GM19395 (cell line): ENCODE measurements around the gene PANK2.
"Not testable (repeated sequence)": the region's sequence is repeated elsewhere in the genome, so short reads cannot be mapped to it uniquely, and the experiment has no call there.

ENCODE experiments used
- ATAC-seq: cut with Tn5 transposase; IDR thresholded peaks from one replicate; pipeline ENCODE4 v1.9.1; 2021; ENCODE audit warnings: mild to moderate bottlenecking, moderate library complexity; ENCODE audit not compliant: unreplicated experiment

Gene PANK2

DNA sequence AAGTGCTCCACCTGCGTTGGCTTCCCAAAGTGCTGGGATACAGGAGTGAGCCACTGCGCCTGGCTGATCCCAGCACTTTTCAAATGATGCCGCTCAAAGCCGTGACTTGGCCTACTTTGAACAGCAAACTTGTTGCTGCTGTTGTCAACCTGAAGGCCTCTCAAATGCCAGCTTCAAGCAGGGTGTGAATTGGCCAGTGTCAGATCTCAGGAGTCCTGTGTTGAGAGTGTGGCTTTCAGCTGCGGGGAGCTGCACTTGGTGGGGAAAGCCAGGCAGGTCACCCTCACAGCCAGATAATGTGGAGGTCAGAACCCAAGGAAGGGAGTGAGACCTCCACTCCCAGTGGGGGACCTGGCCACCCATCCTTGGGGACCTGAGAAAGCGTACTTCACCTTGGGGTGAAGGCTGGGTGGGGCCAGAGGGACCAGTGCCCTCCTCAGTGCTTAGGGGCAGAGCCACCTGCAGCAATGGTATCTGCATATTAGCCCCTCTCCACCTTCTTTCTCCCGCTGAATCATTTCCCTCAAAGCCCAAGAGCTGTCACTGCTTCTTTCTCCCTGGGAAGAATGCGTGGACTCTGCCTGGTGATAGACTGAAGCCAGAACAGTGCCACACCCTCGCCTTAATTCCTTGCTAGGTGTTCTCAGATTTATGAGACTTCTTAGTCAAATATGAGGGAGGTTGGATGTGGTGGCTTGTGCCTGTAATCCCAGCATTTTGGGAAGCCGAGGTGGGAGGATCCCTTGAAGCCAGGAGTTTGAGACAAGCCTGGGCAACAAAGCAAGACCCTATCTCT is 19.1 kb upstream of the PANK2 start:
- no peak for ATAC-seq

DNA sequence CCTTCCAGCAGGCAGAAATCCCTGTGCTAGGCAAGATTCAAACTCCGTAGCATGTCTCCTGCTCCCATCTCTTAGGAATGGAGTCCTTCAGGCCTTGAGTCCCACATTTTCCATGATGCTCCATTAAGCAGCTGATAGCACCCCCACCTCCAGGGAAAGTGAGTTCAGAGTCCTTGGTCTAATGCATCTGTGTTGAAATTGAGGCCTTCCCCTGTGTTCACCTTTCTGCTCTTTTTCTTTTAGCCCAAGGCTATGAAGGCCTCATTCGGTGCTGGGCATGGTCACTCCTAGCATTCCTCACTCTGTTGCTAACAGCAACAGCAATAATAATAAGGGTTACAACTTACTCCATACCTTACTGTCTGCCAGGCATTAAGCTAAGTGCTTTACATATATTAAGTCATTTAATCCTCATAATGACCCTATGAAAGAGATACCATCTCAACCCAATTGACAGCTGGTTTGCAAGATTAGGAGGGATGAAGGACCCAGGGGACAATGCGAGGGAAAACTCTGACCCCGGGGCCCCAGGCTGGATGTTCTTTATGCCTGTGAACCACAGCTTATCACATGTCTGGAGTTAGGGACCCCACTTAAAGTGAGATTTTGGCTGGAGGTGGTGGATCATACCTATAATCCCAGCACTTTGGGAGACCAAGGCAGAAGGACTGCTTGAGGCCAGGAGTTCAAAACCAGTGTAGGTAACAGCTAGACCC is 17.5 kb upstream of the PANK2 start:
- ATAC-seq, result no peak

DNA sequence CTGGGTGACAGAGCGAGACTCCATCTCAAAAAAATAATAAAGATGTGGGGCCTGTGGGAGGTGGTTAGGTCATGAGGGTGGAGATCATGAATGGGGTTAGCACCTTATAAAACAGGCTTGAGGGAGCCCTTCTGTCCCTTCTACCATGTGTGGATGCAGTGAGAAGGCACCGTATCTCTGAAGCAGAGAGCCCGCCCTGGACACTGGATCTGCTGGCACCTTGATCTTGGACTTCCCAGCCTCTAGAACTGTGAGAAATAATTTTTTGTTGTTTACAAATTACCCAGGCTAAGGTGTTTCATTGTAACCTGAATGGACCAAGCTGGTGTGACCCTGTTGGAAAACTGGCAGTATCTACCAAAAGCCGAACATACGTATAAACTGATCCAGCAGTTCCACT is 15.7 kb upstream of the PANK2 start:
- no peak for ATAC-seq

DNA sequence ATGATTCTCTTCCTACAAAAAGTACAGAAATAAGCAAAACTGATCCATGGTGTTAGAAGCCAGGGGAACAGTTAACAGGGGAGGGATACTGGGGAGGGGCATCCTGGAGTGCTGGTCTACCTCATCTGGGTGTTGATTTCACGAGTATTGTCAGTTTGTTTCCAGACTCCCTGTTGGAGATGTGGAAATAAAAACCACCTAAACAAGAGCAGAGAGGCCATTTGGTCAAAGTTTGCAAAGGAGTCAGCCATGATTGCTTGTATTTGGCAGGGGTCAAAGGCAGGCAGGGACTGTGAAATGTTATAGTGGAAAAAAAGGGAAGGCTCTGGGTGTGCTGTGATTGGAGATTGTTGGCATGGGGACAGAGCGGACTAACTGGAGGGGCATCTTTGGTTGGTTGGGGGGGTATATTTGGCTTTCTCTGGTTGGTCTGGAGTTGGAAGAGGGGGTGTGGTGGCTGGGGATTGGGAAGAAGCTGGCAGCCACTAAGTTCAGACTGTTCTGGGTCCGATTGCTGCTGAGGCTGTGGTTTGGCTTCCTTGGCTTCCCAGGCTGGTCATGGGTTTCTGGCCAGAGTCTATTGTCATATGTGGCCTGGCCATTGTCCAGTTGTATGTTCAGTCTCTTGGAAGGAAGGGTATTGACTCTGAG is 14.9 kb upstream of the PANK2 start:
- ATAC-seq, result no peak

DNA sequence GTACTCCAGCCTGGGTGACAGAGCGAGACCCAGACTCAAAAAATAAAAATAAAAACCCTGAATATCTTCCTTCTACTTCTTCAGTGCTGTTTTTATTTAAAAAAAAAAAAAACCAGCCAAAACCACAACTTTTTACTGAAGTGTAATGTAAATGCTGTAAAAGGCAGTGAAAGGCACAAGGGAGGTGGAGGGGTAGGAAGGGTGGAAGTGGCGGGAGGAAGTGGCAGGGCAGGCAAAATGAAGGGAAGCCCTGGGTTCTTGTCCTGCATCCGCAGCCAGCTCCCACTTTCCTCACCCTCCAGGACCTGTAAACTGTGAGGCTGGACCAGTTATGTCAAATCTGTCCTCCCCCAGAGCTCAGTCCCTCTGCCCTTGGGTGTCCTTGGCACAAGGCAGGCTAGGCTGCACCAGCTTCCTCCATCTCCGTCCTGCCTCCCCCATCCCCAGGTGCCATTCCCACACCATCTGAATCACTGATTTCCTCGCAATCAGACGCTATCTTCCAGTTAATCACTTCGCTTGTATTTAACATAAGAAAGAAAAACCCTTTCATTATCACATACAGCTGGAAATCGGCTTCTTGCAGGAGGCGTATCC is 13.7 kb upstream of the PANK2 start:
- no peak for ATAC-seq

DNA sequence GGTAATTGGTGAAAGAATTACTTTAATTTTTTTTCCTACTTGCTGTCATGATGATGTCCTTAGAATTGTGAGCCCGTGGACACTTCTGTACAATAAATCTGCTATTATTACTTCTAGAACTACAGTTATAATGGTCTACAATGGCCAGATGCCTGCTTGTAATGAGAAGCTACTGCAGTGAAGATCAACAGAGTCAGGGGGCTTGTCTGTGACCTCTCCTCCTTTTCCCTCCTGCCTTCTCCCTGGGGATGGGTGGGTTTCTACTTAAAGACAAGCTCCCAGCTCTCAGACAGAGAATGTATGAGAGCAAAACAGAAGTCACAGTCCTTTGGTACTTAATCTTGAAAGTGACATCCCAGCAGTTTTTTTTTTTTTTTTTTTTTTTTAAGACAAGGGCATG is 13.2 kb upstream of the PANK2 start:
- ATAC-seq, result no peak

DNA sequence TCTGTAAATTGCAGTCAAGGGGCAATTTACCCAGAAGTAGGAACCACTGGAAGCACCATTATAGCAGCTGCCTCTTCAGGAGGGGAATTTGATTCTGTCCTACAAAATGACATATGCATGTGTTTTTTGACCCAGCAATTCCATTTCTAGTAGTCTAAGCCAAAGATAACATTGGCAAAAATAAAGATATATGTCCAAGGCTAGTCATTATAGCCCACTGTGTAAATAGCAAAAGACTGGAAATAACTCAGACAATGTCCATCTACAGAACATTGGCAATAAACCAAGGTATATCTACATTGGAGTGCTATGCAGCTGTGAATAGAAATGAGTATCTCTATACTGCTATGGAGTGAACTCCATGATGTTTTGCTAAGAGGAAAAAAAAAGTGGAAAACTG is 12.5 kb upstream of the PANK2 start:
- no peak for ATAC-seq

DNA sequence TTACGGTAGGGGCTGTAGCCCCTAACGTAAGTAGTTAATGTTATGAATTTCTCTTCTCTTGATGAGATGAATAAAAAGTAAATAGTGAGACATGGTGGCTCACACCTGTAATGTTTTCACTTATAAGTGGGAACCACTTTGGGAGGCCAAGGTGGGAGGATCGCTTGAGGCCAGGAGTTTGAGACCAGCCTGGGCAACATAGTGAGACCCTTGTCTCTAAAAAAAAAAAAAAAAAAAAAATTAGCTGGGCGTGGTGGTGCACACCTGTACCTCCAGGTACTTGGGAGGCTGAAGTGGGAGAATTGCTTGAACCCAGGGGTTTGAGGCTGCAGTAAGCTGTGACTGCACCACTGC is 10.3 kb upstream of the PANK2 start:
- not testable (repeated sequence) for ATAC-seq

DNA sequence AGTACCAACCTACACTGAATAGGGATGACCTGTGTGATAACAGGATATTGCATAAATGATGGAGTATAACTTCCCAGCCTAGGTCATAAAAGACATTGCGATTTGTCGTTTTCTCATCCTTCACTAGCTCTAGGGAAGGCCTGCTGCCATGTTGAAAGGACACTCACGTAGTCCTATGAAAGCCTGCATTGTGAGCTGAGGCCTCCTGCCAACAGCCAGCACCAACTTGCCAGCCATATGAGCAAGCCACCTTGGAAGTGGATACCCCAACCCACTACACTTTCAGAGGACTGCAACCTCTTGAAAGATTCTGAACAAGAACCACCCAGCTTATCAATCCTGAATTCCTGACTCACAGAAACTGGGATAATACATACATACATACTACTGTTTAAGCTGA is 3.5 kb upstream of the PANK2 start:
- no peak for ATAC-seq

DNA sequence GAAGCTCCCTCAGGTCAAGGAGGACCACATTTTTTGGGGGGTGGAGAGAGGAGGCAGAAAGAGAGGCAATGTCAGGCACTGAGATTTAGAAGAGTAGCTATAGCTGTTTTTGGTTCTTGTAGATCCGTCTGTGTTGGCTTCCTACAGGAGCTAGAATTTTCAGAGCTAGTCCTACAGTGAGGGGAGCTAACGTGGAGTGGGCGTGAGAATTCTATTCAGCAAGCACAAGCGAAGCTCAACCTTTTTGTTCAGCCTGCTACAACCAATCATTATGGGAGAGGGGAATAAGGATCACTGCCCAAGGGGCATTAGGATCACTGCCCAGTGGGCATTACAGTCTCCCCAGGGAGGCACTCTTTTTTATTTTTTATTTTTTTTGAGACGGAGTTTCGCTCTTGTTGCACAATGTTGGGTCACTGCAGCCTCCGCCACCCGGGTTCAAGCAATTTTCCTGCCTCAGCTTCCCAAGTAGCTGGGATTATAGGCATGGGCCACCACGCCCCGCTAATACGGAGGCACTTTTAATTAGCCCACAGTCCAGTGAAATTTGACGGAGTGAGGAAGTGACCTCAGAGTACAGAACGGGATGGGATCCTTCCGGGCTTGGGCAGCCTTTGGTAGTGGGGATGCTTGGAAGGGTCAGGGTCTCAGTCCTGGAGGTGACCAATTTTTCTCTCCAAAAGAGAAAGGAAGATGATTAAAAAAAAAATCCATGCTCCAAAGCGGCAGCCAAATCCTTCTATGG is 1.1 kb upstream of the PANK2 start:
- no peak for ATAC-seq

DNA sequence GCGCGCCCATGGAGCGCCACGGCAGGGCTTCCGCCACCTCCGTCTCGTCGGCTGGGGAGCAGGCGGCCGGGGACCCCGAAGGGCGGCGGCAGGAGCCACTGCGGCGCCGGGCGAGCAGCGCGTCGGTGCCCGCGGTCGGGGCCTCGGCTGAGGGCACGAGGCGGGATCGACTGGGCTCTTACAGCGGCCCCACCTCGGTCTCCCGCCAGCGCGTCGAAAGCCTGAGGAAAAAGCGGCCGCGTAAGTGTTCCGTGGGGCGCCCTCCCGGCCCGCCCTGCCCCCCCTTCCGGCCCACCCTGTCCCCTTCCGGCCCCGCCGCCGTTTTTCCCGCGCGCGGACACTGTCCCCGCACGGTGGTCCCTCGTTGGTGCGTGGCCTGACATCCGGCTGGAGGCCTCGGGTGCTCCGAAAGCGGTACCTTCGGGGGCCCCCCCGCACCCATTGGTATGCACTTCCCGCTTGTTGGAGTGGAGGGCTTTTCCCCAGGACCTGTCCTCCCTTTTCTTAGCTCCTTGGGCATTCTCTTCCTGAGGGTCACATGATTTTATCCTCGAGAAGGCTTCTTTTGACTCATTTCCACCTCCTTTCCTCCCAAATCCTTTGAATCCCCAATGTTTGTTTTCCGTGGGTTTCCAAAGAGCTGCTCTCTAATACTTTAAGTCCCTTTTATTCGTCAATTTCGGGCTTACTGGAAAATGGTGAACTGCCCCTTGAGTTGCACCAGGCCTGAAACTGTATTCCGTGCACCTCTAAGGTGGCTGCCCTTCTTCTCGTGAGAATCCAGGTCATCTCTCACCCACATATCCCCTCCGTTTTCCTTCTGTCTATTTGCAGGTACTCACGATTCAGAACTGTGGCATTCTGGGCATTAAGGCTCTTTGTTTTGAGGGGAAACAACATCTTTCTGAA is 556 bp downstream of the PANK2 start:
- peak; percentile 33 for ATAC-seq

DNA sequence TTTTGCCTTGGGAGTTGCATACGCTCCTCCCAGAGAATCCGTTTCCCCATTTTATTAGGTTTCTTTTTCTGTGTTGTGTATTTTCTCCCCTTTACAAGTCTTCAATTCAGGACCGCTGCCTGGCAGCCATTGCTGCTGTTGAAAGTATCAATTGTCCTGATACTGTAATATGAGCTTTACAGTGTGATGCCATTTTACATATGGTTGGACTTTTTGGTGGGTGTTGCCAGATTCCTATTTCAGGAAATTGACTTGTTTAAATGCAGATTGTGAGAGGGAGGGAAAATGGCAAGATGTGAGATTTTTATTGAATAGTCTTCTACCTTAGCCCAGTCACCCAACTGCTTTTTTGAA is 1.2 kb downstream of the PANK2 start:
- ATAC-seq, result no peak

DNA sequence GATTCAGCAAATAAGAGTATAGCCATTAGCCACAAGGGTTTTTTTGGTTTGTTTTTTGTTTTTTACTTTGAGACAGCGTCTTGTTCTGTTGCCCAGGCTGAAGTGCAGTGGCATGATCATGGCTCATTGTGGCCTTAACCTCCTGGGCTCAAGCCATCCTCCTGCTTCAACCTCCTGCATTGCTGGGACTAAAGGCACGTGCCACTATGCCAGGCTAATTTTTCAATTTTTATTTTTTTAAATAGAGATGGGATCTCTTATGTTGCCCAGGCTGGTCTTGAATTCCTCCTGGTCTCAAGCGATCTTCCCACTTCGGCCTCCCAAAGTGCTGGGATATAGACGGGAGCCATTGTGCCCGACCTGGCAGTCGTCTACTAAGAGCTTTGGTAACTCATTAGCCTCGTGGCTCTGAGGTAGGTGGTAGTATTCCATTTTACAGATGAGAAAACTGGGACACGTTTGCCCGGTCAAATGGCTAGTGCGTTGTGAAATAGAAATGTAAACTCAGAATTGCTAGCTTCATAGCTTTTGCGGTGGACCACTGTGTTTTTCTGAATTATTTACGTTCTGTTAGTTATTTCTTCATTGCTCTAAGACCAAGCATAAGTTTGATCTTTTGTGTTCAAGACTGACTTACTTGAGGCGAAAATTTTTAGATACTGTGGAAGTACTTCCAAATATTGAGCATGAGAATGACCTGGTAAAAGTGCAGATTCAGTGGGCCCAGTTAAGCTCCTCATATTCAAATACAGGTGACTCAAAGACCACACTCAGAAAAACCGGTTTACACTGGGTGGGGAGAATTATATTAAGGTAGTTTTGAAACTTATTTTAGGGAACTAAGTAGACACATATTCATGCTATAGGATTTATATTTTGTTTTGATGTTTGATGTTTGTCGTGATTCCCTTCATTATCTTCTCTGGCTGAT is 2.1 kb downstream of the PANK2 start:
- no peak for ATAC-seq

DNA sequence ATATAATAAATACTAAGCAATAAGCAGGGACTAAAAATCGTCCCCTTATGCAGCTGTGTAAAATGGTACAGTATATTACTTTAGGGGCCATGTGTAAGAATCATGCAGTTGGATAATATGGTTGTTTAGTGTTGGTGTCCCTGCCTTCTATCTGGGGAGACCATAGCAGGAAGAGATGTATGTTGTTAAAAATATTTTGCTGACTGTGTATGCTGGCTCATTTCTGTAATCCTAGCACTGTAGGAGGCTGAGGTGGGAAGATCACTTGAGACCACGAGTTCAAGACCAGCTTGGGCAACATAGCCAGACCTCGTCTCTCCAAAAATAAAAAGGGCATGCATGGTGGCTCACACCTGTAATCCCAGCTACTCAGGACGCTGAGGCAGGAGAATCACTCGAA is 5.6 kb downstream of the PANK2 start:
- no peak for ATAC-seq

DNA sequence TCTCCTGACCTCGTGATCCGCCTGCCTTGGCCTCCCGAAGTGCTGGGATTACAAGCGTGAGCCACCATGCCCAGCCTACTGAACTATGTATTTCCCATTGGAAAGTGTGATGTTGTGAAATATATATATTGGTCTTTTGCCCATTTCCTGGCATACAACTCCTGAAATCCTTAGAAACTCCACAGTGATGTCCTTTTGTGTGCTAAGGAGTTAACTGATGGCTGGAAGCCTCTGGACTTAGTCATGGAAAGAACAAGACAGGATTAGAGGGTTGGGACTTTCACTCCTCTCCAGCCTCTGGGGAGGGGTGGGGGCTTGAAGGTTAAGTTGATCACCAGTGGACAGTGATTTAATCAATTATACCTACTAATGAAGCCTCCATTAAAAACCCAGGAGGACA is 7.1 kb downstream of the PANK2 start:
- no peak for ATAC-seq

DNA sequence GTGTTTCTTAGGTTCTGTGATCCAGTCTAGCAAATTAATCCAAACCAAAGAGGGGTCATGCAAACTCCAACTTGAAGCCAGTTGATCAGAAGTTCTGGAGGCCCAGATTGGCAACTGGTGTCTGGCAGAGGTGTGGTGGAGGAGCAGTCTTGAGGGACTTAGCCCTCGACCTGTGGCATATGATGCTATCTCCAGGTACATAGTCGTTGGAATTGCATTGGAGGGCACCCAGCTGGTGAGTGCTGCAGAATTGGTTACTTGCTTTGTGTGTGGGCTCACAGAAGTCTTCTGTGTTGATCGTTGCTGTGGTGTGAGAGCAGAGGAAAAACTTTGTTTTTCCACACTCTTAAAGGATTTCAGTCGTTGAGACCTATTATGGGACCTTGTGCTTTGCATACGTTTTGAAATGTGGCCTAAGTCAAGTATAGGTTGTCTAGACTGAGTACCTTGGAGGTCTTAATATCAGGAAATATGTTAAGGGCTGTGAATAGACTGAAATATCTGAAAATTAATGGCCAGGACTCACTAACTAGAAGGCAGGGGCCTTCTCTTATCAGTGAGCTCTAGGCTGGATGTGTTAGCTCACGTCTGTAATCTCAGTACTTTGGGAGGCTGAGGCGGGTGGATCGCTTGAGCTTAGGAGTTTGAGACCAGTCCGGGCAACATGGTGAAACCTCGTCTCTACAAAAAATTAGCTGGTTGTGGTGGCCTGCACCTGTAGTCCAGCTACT is 7.8 kb downstream of the PANK2 start:
- ATAC-seq, result no peak

DNA sequence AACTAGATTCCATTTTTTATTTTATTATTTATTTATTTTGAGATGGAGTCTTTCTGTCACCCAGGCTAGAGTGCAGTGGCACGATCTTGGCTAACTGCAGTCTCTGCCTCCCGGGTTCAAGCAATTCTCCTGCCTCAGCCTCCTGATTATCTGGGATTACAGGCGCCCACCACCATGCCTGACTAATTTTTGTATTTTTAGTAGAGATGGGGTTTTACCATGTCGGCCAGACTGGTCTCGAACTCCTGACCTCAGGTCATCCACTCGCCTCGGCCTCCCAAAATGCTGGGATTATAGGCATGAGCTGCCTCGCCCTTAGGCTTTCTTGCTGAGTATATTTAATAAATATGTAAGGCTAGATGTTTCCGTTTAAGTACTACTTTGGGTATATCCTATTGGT is 9.0 kb downstream of the PANK2 start:
- ATAC-seq, result not testable (repeated sequence)

DNA sequence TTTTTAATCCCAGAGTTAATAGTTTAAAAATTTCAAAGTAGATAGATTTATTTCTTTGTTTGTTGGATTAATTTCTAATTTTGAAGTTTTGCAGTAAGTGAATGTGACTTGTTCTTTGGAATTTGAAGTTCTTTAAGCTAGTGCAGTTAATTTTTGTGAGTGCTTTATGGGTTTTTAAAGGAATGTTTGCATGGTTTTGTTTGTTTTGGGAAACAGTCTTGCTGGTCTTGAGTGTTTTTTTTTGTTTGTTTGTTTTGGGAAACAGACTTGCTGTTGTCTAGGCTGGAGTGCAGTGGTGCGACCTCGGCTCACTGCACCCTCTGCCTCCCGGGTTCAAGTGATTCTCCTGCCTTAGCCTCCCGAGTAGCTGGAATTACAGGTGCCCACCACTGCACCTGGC is 9.5 kb downstream of the PANK2 start:
- ATAC-seq, result no peak
